Stimulated activated CD4-positive, alpha-beta T cell treated with anti-CD3 and anti-CD28 coated beads, TNF-alpha, amount 100 ng/mL, for 48 hours (primary cell): ENCODE data around the gene BUB1B.

Experiments used
- DNase-seq, 3 donors: peaks; one replicate each; pipeline ENCODE4 v3.0.0-alpha.2; 2020; ENCODE audit warnings: low read depth in 3 of 3

Gene BUB1B

GRCh38 chr15:40240619-40241221 is 79.9 kb downstream of the BUB1B start:
- DNase-seq = no peak

GRCh38 chr15:40241269-40242212 is 80.7 kb downstream of the BUB1B start:
- no peak for DNase-seq

GRCh38 chr15:40242213-40242599 is 81.3 kb downstream of the BUB1B start:
- no peak for DNase-seq

- DNase-seq = no peak
Measured at GRCh38 chr15:40242601-40243000, 81.7 kb downstream of the BUB1B start.

GRCh38 chr15:40243126-40243810 is 82.4 kb downstream of the BUB1B start:
- no peak for DNase-seq

- no peak for DNase-seq
Measured at GRCh38 chr15:40244961-40245523, 84.2 kb downstream of the BUB1B start.

GRCh38 chr15:40245666-40246450 is 85.0 kb downstream of the BUB1B start:
- DNase-seq = no peak

GRCh38 chr15:40246496-40247280 is 85.8 kb downstream of the BUB1B start:
- no peak for DNase-seq

- DNase-seq = no peak
Measured at GRCh38 chr15:40247406-40247971, 86.6 kb downstream of the BUB1B start.

- no peak for DNase-seq
Measured at GRCh38 chr15:40248006-40248783, 87.3 kb downstream of the BUB1B start.

- DNase-seq = no peak
Measured at GRCh38 chr15:40249477-40250303, 88.8 kb downstream of the BUB1B start.

GRCh38 chr15:40250304-40250656 is 89.4 kb downstream of the BUB1B start:
- DNase-seq = no peak

GRCh38 chr15:40250771-40251483 is 90.1 kb downstream of the BUB1B start:
- DNase-seq = no peak

- DNase-seq = no peak
Measured at GRCh38 chr15:40251486-40252140, 90.7 kb downstream of the BUB1B start.

- no peak for DNase-seq
Measured at GRCh38 chr15:40252141-40252437, 91.2 kb downstream of the BUB1B start.

- DNase-seq = no peak
Measured at GRCh38 chr15:40252438-40253166, 91.7 kb downstream of the BUB1B start.

GRCh38 chr15:40253167-40253790 is 92.4 kb downstream of the BUB1B start:
- no peak for DNase-seq
